D721Med (cell line): ENCODE results near the gene PSAPL1.

Source experiments
- DNase-seq: peaks from one replicate; pipeline ENCODE4 v3.0.0; 2011; ENCODE audit warnings: low spot score; ENCODE audit not compliant: insufficient read length
- FAIRE-seq: peaks from 2 replicates; lab custom pipeline; 2011; peaks lifted over from hg19 to GRCh38; lab: Jason Lieb, UNC
- TF ChIP-seq, protein P1 (sequence below): IDR thresholded peaks from 2 replicates; pipeline ENCODE4 v1.5.1; 2012; ENCODE audit warnings: mild to moderate bottlenecking, control low read depth; ENCODE audit not compliant: insufficient read depth; ENCODE audit errors: missing control alignments

Gene PSAPL1

DNA sequence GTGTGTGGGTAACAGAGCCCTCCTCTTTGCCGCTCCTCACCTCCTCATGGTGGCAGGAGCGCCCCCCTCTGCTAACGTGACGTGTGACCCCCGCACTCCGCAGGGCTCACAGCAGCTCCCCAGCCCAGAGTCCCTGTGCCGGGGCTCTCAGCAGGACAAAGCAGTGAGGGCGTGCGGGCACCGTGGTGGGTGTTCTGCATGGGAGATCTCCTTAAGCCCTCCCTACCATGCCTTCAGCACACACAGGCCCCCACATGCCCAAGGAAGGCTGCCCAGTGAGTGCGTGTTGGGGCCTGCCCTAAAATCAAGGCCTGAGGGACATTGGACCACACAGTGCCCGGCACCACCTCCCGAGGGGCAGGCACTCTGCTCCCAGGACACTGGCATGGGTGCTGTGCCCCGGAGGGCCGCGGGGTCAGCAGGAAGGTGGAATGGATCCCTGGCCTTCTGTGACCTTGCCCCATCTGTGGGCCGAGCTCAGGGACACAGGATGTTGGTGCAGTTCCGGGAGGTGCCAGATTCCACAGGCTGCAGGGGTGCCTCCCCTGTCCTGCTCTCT is 10.1 kb downstream of the PSAPL1 start:
- no peak for FAIRE-seq

DNA sequence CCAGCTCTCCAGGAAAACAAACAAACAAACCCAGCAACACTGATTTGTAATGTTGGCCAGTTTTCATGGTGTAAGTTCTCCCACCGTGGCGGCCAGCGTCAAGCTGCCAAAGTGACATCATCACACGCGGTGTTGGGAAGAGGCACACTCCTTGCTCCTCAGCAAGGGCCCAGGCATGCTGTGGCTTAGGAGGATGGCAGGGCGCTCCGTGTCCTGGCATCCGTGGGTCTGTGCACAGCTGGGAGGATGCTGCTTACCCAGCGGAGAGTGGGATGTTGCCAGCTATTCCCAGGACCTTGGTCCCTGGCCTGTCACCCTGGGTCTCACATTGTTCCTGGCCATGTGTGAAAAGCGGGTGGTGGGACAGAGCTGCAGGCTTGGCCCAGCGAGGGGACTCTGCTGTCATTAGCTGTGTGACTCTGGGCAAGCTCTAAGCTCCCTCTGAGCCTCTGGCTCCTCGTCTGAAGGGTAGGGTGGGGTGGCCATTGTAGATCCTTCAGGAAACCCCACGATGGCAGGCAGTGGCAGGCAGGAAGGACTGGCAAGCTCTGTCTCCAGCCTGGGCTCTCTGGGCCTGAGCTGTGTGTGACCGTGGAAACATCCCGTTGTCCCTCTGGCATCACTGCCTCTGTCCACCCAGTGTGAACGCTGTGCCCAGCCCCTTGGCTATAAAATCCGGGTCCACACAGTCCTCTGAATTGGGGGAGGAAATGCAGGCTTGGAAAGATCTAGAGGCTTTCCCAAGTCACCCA is 10.8 kb downstream of the PSAPL1 start:
- peak; percentile 12 for DNase-seq
- TF ChIP-seq, protein P1, sequence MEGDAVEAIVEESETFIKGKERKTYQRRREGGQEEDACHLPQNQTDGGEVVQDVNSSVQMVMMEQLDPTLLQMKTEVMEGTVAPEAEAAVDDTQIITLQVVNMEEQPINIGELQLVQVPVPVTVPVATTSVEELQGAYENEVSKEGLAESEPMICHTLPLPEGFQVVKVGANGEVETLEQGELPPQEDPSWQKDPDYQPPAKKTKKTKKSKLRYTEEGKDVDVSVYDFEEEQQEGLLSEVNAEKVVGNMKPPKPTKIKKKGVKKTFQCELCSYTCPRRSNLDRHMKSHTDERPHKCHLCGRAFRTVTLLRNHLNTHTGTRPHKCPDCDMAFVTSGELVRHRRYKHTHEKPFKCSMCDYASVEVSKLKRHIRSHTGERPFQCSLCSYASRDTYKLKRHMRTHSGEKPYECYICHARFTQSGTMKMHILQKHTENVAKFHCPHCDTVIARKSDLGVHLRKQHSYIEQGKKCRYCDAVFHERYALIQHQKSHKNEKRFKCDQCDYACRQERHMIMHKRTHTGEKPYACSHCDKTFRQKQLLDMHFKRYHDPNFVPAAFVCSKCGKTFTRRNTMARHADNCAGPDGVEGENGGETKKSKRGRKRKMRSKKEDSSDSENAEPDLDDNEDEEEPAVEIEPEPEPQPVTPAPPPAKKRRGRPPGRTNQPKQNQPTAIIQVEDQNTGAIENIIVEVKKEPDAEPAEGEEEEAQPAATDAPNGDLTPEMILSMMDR: no peak
- FAIRE-seq: no peak

More for the DNA sequence above, 10.1 kb downstream of the PSAPL1 start:
- TF ChIP-seq, protein P1: no peak
- DNase-seq: peak; percentile 10

DNA sequence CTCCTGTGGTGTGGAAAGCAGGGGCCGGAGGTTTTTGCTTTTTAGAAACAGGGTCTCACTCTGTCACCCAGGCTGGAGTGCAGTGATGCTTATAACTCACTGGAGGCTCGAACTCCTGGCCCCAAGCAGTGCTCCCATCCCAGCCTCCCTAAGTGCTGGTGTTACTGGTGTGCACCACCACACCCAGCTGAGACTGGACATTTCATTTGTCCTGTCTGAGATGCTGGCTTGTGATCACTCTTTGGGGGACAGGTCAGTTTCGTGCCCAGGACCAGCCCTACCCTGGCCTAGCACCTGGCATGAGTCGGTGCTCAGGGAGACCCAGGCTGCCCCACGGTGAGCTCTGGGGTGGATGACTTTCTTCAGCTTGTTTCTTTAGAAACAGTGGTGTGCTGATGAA is 11.3 kb downstream of the PSAPL1 start:
- FAIRE-seq: no peak
- TF ChIP-seq, protein P1: no peak

DNA sequence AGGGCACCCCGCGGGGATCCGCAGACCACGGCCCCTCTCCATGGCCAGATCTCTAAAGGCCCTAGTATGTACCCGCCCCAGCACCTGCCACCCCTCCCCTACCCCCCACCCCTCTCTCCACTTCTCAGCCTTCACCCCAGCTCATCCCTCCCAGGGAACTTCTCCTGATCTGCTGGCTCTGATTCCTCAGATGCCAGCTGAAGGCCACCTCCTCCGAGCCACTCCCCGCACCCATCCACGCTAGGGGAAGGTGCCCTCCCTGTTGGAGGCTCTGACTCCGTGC is 11.9 kb downstream of the PSAPL1 start:
- FAIRE-seq (no peak), DNase-seq (peak; percentile 8)
- TF ChIP-seq, protein P1: no peak

More for the DNA sequence above, 11.3 kb downstream of the PSAPL1 start:
- DNase-seq: peak; percentile 11

DNA sequence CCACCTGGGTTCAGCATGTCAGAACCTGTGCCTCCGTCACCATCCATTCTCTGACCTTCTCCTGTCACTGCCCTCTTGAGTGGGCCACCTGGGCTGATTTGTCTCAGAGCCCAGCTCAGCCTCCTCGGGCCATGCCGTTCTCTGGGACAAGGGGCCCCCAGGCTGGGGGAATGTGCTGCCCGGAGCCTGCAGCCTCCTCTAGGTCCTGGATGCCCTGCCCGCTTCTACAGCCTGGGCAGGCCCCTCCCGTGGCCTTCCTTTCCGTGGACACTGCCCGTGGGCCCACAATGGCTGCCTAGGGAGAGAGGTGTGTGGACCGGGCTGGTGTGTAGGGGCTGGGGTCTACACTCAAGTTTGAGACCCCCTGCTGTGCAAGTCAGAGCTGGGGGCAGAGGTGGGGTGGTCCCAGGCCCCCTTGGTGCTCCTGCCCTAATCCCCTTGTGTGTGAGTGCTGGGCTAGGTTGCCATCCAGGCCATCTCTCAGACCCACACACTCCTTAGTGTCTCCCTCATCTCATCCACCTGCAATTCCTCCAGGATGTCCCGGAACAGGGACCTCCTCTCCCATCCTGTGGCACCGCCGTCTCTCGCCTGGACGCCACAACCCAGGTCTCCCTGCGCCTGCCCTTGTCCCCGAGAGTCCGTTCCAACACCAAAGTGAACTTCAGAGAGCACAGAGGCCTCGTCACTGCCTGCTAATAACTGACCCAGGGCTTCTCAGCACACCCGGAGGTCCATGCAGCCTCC is 12.4 kb downstream of the PSAPL1 start:
- TF ChIP-seq, protein P1: no peak
- FAIRE-seq (no peak), DNase-seq (peak; percentile 7)

DNA sequence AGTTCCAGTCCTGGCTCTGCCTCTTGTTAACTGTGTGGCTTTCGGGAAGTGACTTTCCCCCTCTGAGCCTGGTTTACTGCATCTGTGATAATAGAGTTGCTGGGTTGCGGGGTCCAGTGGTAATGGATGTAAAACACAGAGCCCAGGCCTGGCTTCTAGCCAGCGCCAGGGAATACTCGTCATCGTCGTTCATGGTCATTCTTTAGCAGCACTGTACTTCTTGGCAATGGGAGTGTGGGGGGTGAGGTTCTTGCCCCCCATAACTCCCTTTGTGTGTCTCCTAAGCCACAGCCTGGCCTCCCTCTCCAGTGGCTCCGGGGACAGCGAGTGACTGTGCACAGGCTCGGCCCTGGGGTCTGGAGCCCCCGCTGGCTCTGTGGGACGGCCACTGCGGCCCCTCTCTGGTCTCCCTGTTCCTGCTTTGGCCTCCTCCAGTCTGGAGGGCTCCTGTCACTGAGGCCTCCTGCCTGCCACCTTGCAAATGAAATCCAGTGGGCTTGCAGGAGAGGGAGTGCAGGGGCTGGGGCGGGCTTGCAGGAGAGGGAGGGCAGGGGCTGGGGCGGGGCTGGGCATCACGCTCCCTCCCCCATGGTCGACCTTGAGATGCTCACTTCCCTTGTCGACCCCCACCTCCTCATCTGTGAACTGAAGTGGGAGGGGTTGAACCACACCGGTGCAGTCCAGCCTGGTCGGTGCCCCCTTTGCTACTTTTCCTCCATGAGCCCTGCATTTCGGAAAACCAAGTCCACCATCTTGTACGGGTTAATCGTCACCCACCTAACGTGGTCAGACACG is 13.2 kb downstream of the PSAPL1 start:
- DNase-seq (peak; percentile 13), FAIRE-seq (no peak)
- TF ChIP-seq, protein P1: no peak
